ENCODE data around the gene RPE. TPM values are rescaled to one million over a fixed set of nuclear protein-coding genes. Genes with fewer than 3 reads are reported as not detected.

The RPE gene
- polyA plus RNA-seq, 1 experiment = 71.0 TPM

- CTCF ChIA-PET = interaction anchor here (2.0 kb wide), 1 partner anchor 9 kb away, joined by 6 read pairs; no protein-coding TSS in a partner anchor
- no peak for DNase-seq (ENCODE audit: low read depth)
These were observed 16.6 kb upstream of the RPE start for GRCh38 chr2:209985874-209986273.

GRCh38 chr2:209986415-209986814 lies 16.0 kb upstream of the RPE start:
- no peak overlapping the region for H3K4me3 ChIP-seq (ENCODE audit: low read depth, low read length)
- H3K36me3 ChIP-seq (ENCODE audit: control insufficient read depth, insufficient read depth, low read length) = no peaks in the 10 kb centered on the region
- POLR2A ChIA-PET = no interaction called here
- H3K27me3 ChIP-seq (ENCODE audit: control insufficient read depth, insufficient read depth, low read length) = peaks cover 2% of the 10 kb centered on the region; the same call in 1 of the 2 replicates
- no peak for TF ChIP-seq CTCF (IDR thresholded peaks at IDR 0.05; ENCODE audit: insufficient read depth, low read depth, low read length)
- no peak for DNase-seq (ENCODE audit: low read depth)
- CTCF ChIA-PET = interaction anchor here (2.0 kb wide), 1 partner anchor 9 kb away, joined by 6 read pairs; no protein-coding TSS in a partner anchor

More at GRCh38 chr2:209985874-209986273, 16.6 kb upstream of the RPE start:
- POLR2A ChIA-PET = no interaction called here
- Histone ChIP-seq H3K36me3 (ENCODE audit: control insufficient read depth, insufficient read depth, low read length) (no peaks in the 10 kb centered on the region), H3K4me3 (ENCODE audit: low read depth, low read length) (no peak overlapping the region), H3K27me3 (ENCODE audit: control insufficient read depth, insufficient read depth, low read length) (peaks cover 2% of the 10 kb centered on the region; the same call in 1 of the 2 replicates)
- no peak for TF ChIP-seq CTCF (IDR thresholded peaks at IDR 0.05; ENCODE audit: insufficient read depth, low read depth, low read length)

GRCh38 chr2:209988010-209988409 lies 14.4 kb upstream of the RPE start:
- CTCF ChIA-PET = no interaction called here
- POLR2A ChIA-PET = no interaction called here
- no peak for TF ChIP-seq CTCF (IDR thresholded peaks at IDR 0.05; ENCODE audit: insufficient read depth, low read depth, low read length)
- no peak for DNase-seq (ENCODE audit: low read depth)
- Histone ChIP-seq H3K27me3 (ENCODE audit: control insufficient read depth, insufficient read depth, low read length) (peaks cover 2% of the 10 kb centered on the region; the same call in 1 of the 2 replicates), H3K36me3 (ENCODE audit: control insufficient read depth, insufficient read depth, low read length) (no peaks in the 10 kb centered on the region), H3K4me3 (ENCODE audit: low read depth, low read length) (no peak overlapping the region)

- no peak for DNase-seq (ENCODE audit: low read depth)
- H3K27me3 ChIP-seq (ENCODE audit: control insufficient read depth, insufficient read depth, low read length) = peaks cover 2% of the 10 kb centered on the region; the same call in 1 of the 2 replicates
- no peak overlapping the region for H3K4me3 ChIP-seq (ENCODE audit: low read depth, low read length)
- TF ChIP-seq CTCF (IDR thresholded peaks at IDR 0.05; ENCODE audit: insufficient read depth, low read depth, low read length) = no peak
- CTCF ChIA-PET = interaction anchor here (0.9 to 1.1 kb wide), 2 partner anchors 29 to 204 kb away, joined by 3 read pairs; no protein-coding TSS in a partner anchor
- POLR2A ChIA-PET = no interaction called here
- no peaks in the 10 kb centered on the region for H3K36me3 ChIP-seq (ENCODE audit: control insufficient read depth, insufficient read depth, low read length)
These were observed 11.6 kb upstream of the RPE start for GRCh38 chr2:209990838-209991237.

- ChIA-PET CTCF (interaction anchor here (1.0 kb wide), 1 partner anchor 205 kb away, joined by 3 read pairs; no protein-coding TSS in a partner anchor), POLR2A (no interaction called here)
- Histone ChIP-seq H3K27me3 (ENCODE audit: control insufficient read depth, insufficient read depth, low read length) (no peaks in the 10 kb centered on the region), H3K36me3 (ENCODE audit: control insufficient read depth, insufficient read depth, low read length) (no peaks in the 10 kb centered on the region), H3K4me3 (ENCODE audit: low read depth, low read length) (no peak overlapping the region)
- no peak for DNase-seq (ENCODE audit: low read depth)
- no peak for TF ChIP-seq CTCF (IDR thresholded peaks at IDR 0.05; ENCODE audit: insufficient read depth, low read depth, low read length)
These were observed 8.5 kb upstream of the RPE start for GRCh38 chr2:209993968-209994367.

Measured in BJ (cell line).